ENCODE data around the gene CYBA. TPM values are rescaled to one million over a fixed set of nuclear protein-coding genes. Genes with fewer than 3 reads are reported as not detected.

The CYBA gene
- total and polyA plus RNA-seq, 9 of the 15 experiments (the other 6 are each of a cell fraction or from before 2014, with no cell fraction given) = 0.34 to 683 (median 93.0) TPM

DNA sequence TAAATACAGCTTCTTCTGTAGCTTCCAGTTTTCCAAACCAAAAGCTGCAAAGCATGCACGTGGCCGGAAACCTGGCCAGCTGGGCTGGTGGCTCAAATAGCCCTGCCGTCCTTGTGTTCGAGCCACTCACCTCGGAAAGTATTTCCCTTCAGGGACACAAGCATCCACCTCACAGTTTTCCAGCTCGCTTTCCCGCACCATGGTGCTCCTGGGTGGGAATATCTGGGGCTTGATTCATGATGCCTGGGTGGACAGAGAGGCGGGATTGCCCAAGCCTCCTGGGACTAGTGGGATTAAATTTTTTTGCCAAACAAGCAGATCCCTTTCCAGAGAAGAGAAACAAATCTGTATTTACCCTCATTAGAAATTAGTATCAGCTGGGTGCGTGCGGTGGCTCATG lies 19.1 kb upstream of the CYBA start (continued):
- TF ChIP-seq, protein P1, sequence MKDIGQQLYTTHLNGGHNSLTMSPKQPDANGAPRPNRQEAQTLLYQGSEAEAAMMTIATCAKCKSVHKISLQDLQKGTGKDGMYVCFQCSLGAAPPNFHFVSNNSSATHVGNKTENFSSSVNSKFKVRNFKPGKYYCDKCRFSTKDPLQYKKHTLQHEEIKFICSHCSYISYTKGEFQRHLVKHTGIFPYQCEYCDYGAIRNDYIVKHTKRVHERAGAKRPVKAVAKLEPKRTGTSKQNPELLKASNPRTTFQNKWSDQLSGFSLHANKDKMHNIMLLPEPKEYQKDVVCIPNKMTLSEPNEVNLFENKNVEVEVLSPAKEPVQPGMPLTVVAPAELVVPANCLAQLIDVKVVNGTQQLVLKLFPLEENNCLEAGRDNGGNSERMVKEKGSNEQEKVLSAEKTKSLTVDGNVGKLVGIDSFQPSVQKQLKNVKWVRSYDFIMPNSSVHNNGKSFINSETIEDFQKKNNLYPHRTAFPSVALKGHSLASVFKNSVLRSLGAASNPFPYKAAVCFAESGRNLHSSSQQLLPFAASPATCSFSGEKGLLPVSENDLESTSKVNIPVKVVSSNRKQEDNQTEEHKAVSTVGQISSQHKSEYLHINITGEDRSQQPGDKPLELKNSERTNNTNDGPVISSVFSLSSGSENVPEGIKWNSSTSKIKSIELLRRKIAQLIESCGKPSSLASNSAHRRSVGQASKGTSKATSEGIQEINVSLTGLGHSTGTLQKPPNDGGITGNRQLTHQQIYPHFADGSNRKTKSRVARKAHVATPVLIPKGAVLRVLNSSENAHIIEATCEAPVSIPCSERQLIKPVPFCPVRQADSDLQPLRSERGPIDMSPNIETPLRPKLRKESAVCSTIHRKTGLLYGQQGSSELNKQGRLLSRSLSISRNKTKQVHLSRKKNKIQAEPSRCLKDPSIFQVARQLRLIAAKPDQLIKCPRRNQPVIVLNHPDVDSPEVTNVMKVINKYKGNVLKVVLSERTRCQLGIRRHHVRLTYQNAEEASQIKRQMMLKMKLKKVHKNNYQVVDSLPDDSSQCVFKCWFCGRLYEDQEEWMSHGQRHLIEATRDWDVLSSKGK (CRISPR knock-in tag; IDR thresholded peaks at IDR 0.05) = no peak
- no peak for TF ChIP-seq ARID1B (IDR thresholded peaks at IDR 0.05)
- TF ChIP-seq, protein P2, sequence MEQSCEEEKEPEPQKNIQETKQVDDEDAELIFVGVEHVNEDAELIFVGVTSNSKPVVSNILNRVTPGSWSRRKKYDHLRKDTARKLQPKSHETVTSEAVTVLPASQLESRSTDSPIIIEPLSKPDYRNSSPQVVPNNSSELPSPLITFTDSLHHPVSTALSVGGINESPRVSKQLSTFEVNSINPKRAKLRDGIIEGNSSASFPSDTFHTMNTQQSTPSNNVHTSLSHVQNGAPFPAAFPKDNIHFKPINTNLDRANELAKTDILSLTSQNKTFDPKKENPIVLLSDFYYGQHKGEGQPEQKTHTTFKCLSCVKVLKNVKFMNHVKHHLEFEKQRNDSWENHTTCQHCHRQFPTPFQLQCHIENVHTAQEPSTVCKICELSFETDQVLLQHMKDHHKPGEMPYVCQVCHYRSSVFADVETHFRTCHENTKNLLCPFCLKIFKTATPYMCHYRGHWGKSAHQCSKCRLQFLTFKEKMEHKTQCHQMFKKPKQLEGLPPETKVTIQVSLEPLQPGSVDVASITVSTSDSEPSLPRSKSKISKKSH (CRISPR knock-in tag; IDR thresholded peaks at IDR 0.05) = no peak
- TF ChIP-seq, protein P3, sequence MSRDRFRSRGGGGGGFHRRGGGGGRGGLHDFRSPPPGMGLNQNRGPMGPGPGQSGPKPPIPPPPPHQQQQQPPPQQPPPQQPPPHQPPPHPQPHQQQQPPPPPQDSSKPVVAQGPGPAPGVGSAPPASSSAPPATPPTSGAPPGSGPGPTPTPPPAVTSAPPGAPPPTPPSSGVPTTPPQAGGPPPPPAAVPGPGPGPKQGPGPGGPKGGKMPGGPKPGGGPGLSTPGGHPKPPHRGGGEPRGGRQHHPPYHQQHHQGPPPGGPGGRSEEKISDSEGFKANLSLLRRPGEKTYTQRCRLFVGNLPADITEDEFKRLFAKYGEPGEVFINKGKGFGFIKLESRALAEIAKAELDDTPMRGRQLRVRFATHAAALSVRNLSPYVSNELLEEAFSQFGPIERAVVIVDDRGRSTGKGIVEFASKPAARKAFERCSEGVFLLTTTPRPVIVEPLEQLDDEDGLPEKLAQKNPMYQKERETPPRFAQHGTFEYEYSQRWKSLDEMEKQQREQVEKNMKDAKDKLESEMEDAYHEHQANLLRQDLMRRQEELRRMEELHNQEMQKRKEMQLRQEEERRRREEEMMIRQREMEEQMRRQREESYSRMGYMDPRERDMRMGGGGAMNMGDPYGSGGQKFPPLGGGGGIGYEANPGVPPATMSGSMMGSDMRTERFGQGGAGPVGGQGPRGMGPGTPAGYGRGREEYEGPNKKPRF (IDR thresholded peaks at IDR 0.05; ENCODE audit: low read depth, low read length) = no peak
- no peak for TF ChIP-seq NBN (IDR thresholded peaks at IDR 0.05; ENCODE audit: low read depth)
